ENCODE data around the gene IL24.

GRCh38 chr1:206895837-206896242 lies 1.4 kb upstream of the IL24 start:
- TF ChIP-seq, protein P1, sequence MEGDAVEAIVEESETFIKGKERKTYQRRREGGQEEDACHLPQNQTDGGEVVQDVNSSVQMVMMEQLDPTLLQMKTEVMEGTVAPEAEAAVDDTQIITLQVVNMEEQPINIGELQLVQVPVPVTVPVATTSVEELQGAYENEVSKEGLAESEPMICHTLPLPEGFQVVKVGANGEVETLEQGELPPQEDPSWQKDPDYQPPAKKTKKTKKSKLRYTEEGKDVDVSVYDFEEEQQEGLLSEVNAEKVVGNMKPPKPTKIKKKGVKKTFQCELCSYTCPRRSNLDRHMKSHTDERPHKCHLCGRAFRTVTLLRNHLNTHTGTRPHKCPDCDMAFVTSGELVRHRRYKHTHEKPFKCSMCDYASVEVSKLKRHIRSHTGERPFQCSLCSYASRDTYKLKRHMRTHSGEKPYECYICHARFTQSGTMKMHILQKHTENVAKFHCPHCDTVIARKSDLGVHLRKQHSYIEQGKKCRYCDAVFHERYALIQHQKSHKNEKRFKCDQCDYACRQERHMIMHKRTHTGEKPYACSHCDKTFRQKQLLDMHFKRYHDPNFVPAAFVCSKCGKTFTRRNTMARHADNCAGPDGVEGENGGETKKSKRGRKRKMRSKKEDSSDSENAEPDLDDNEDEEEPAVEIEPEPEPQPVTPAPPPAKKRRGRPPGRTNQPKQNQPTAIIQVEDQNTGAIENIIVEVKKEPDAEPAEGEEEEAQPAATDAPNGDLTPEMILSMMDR (IDR thresholded peaks at IDR 0.05) = no peak
- TF ChIP-seq POLR2A (IDR thresholded peaks at IDR 0.05) = no peak
